Mesendoderm (in vitro differentiated cells): ENCODE results near the gene FAM219A.

ENCODE experiments used
- DNase-seq: peaks from one replicate; pipeline ENCODE4 v3.0.0; 2013
- H2AK5ac ChIP-seq: 2 replicates; pipeline ENCODE4 v1.6.1; 2013; ENCODE audit warnings: low read length, inconsistent platforms
- H2BK120ac ChIP-seq: 2 replicates; pipeline ENCODE4 v1.6.1; 2013; ENCODE audit warnings: low read depth, mild to moderate bottlenecking, low read length, moderate library complexity, mixed read lengths
- H2BK15ac ChIP-seq: replicated peaks from 2 replicates; pipeline ENCODE4 v1.6.1; 2013; ENCODE audit warnings: low read depth, mild to moderate bottlenecking, moderate library complexity
- H2BK5ac ChIP-seq: 2 replicates; pipeline ENCODE4 v1.6.1; 2013; ENCODE audit warnings: low read length, inconsistent platforms
- H3K18ac ChIP-seq: 2 replicates; pipeline ENCODE4 v1.6.1; 2013; ENCODE audit warnings: mild to moderate bottlenecking, low read length, mixed read lengths
- H3K23ac ChIP-seq: one replicate; pipeline ENCODE4 v1.6.1; 2013; ENCODE audit warnings: low read length
- H3K27ac ChIP-seq: 2 replicates; pipeline ENCODE4 v1.5.1; 2013; ENCODE audit warnings: low read depth, mild to moderate bottlenecking, inconsistent platforms, low read length, moderate library complexity
- H3K27me3 ChIP-seq: 2 replicates; pipeline ENCODE4 v1.6.1; 2013; ENCODE audit warnings: low read length, control low read depth, mild to moderate bottlenecking, inconsistent platforms; ENCODE audit not compliant: insufficient read depth, poor library complexity
- H3K36me3 ChIP-seq: 2 replicates; pipeline ENCODE4 v1.6.1; 2013; ENCODE audit warnings: low read length, inconsistent platforms; ENCODE audit not compliant: control insufficient read depth, insufficient read depth
- H3K4ac ChIP-seq: one replicate; pipeline ENCODE4 v1.6.1; 2013; ENCODE audit warnings: low read depth, mild to moderate bottlenecking, low read length, moderate library complexity
- H3K4me1 ChIP-seq: 2 replicates; pipeline ENCODE4 v1.6.1; 2013; ENCODE audit warnings: low read depth, low read length, inconsistent platforms; ENCODE audit not compliant: control insufficient read depth
- H3K4me2 ChIP-seq: 2 replicates; pipeline ENCODE4 v1.6.1; 2013; ENCODE audit warnings: low read length
- H3K4me3 ChIP-seq: 2 replicates; pipeline ENCODE4 v1.5.1; 2013; ENCODE audit warnings: mild to moderate bottlenecking, low read length
- H3K56ac ChIP-seq: one replicate; pipeline ENCODE4 v1.6.1; 2013; ENCODE audit warnings: low read length
- H3K79me1 ChIP-seq: 2 replicates; pipeline ENCODE4 v1.6.1; 2013; ENCODE audit warnings: low read length, inconsistent platforms
- H3K79me2 ChIP-seq: 2 replicates; pipeline ENCODE4 v1.6.1; 2013; ENCODE audit warnings: mild to moderate bottlenecking, low read length; ENCODE audit not compliant: control insufficient read depth, insufficient read depth
- H3K9ac ChIP-seq: 2 replicates; pipeline ENCODE4 v1.6.1; 2013; ENCODE audit warnings: low read length, inconsistent platforms
- H4K5ac ChIP-seq: one replicate; pipeline ENCODE4 v1.6.1; 2013; ENCODE audit warnings: low read length
- H4K8ac ChIP-seq: one replicate; pipeline ENCODE4 v1.6.1; 2013; ENCODE audit warnings: low read depth, mild to moderate bottlenecking, control low read depth, low read length, moderate library complexity
- WGBS: extraction: QIAGEN DNeasy Blood & Tissue Kit; methylation state at CpG from one replicate; pipeline ENCODE4 v1.1.7; 2013; ENCODE audit warnings: low lambda C conversion rate, missing lambda C conversion rate; ENCODE audit not compliant: insufficient coverage; ENCODE audit errors: extremely low coverage; 5-methylcytosine and 5-hydroxymethylcytosine counted together

The FAM219A gene

GRCh38 chr9:34503406-34503805, 45.0 kb upstream of the FAM219A start:
- no peak overlapping the region for H2BK15ac ChIP-seq
- H3K4me1 ChIP-seq: no peaks in the 10 kb centered on the region
- H3K36me3 ChIP-seq: no peaks in the 10 kb centered on the region
- H3K23ac ChIP-seq: no peak overlapping the region
- H4K8ac ChIP-seq: no peak overlapping the region
- H2BK5ac ChIP-seq: no peak overlapping the region
- H3K79me1 ChIP-seq: no peaks in the 10 kb centered on the region
- no peaks in the 10 kb centered on the region for H3K79me2 ChIP-seq
- H2BK120ac ChIP-seq: no peak overlapping the region
- H3K4me2 ChIP-seq: no peak overlapping the region
- no peaks in the 10 kb centered on the region for H3K27me3 ChIP-seq
- no peak overlapping the region for H2AK5ac ChIP-seq
- no peak overlapping the region for H3K4me3 ChIP-seq
- no peak overlapping the region for H3K4ac ChIP-seq
- no peak overlapping the region for H3K9ac ChIP-seq
- H4K5ac ChIP-seq: no peak overlapping the region
- no peak overlapping the region for H3K27ac ChIP-seq
- H3K18ac ChIP-seq: no peak overlapping the region
- no peak for DNase-seq
- H3K56ac ChIP-seq: no peak overlapping the region

DNA sequence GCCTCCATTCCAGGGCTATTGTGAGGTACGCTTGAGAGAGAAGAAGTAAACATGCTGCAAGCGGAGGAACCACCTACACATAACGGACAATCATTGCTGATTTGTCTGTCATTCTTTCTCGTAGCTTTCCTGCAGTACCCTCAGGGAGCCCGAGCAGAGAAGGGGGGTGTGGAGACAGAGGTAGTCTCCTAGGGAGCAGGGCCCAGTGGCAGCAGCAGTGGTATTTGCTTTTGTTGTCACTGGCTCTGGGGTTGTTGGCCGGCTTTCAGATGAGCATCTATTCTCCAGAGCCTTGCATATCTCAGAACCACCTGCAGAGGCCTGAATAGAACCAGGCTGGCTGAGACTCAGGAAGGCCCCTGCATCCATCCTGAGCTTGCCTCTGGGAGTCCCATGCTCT, 44.5 kb upstream of the FAM219A start:
- no peak overlapping the region for H3K27ac ChIP-seq
- WGBS: no CpG with 5 or more reads among the region's 6 CpGs

DNA sequence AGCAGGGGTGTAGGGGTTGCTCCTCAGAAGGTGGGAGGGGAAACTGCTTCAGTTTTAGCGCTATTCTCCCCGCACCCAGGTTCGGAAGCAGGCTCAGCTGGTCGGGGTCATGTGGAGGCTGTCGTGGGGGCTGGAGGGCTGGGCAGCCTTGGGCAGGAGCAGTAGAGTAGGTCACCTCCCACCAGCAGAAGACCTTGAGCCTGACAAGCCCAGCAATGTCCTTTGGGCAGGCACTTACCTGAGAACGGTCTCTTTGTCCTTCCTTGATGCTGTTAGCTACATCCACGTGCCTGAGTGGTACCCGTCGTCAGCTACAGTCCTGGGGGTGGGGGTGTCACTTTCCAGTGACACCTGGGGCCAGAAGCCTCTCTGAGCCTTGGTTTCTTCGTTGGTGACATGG, 44.1 kb upstream of the FAM219A start:
- no peak overlapping the region for H4K5ac ChIP-seq
- H2BK120ac ChIP-seq: no peak overlapping the region
- no peak overlapping the region for H3K4me2 ChIP-seq
- H3K4me3 ChIP-seq: no peak overlapping the region
- H3K79me1 ChIP-seq: no peaks in the 10 kb centered on the region
- H2BK15ac ChIP-seq: no peak overlapping the region
- H2AK5ac ChIP-seq: no peak overlapping the region
- no peak overlapping the region for H3K9ac ChIP-seq
- no peak overlapping the region for H3K56ac ChIP-seq
- H4K8ac ChIP-seq: no peak overlapping the region
- no peaks in the 10 kb centered on the region for H3K4me1 ChIP-seq
- WGBS: no CpG with 5 or more reads among the region's 10 CpGs
- no peaks in the 10 kb centered on the region for H3K79me2 ChIP-seq
- H3K36me3 ChIP-seq: no peaks in the 10 kb centered on the region
- H3K27ac ChIP-seq: no peak overlapping the region
- no peak overlapping the region for H2BK5ac ChIP-seq
- H3K27me3 ChIP-seq: no peaks in the 10 kb centered on the region
- H3K4ac ChIP-seq: no peak overlapping the region
- no peak overlapping the region for H3K18ac ChIP-seq
- no peak for DNase-seq
- no peak overlapping the region for H3K23ac ChIP-seq

More for the DNA sequence above, 44.5 kb upstream of the FAM219A start:
- no peaks in the 10 kb centered on the region for H3K79me1 ChIP-seq
- H2BK120ac ChIP-seq: no peak overlapping the region
- no peak overlapping the region for H3K4me2 ChIP-seq
- H2BK5ac ChIP-seq: no peak overlapping the region
- H3K4ac ChIP-seq: no peak overlapping the region
- H3K36me3 ChIP-seq: no peaks in the 10 kb centered on the region
- H3K23ac ChIP-seq: no peak overlapping the region
- H3K79me2 ChIP-seq: no peaks in the 10 kb centered on the region
- no peak overlapping the region for H2AK5ac ChIP-seq
- no peak overlapping the region for H4K8ac ChIP-seq
- no peaks in the 10 kb centered on the region for H3K4me1 ChIP-seq
- H3K27me3 ChIP-seq: no peaks in the 10 kb centered on the region
- no peak overlapping the region for H2BK15ac ChIP-seq
- H3K4me3 ChIP-seq: no peak overlapping the region
- no peak overlapping the region for H3K9ac ChIP-seq
- DNase-seq: no peak
- no peak overlapping the region for H4K5ac ChIP-seq
- H3K18ac ChIP-seq: no peak overlapping the region
- H3K56ac ChIP-seq: no peak overlapping the region

DNA sequence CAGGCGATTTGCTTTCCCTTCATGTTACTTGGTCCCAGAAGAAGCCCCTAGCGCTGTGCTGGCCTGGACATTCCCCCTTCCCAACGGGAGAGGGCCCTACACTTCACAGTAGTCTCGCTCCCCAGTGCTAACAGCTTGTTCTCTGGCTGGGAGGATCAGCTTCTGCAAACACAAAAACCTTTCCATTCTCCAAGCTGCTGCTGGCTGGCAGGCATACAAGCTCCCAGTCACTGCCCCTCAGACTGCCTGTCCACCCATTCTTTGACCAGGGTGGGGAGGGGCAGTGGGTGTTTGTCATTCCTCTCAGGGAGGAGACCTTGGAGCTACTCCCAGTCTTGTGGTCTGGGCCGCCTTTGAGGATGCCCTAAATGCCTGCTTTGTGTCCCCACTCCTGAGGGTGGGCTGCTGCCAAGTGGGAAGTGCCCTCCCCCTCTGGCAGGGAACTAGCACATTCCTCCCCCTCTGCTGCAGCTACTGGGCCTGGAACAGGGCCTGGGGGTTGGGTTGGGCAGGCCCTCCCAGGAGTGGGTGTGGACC, 43.6 kb upstream of the FAM219A start:
- DNase-seq: peak; percentile 35
- Histone ChIP-seq H3K27ac (no peak overlapping the region), H3K4me2 (no peak overlapping the region), H3K4me3 (no peak overlapping the region), H3K4me1 (no peaks in the 10 kb centered on the region), H4K8ac (no peak overlapping the region), H3K4ac (no peak overlapping the region), H2AK5ac (no peak overlapping the region), H3K79me2 (no peaks in the 10 kb centered on the region), H3K27me3 (no peaks in the 10 kb centered on the region), H4K5ac (no peak overlapping the region), H3K18ac (no peak overlapping the region), H2BK5ac (no peak overlapping the region), H3K79me1 (no peaks in the 10 kb centered on the region), H3K56ac (no peak overlapping the region), H3K9ac (no peak overlapping the region), H3K23ac (no peak overlapping the region), H2BK120ac (no peak overlapping the region), H2BK15ac (no peak overlapping the region), H3K36me3 (no peaks in the 10 kb centered on the region)
- no CpG with 5 or more reads among the region's 5 CpGs for WGBS

DNA sequence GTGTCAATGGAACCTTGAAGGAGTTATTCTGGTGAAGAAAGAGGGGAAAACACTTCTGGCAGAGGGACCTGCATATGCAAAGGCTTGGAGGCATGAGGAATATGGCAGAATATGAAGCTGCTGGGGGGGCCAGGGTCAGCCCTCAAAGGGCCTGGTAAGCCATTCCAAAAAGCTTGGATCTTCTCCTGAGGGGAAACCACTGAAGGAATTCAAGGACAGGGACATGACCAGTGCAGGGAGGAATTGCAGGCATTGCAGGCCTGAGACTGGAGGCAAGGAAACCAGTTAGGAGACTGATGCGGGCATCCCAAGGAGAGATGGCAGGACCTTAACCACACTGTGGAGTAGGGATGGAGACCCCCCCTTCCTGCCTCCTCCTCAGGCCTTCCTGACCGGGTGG, 43.0 kb upstream of the FAM219A start:
- no peaks in the 10 kb centered on the region for H3K4me1 ChIP-seq

GRCh38 chr9:34500623-34501267, 42.4 kb upstream of the FAM219A start:
- no peak overlapping the region for H3K56ac ChIP-seq
- H3K79me2 ChIP-seq: no peaks in the 10 kb centered on the region
- H2BK15ac ChIP-seq: no peak overlapping the region
- no peak overlapping the region for H3K4me3 ChIP-seq
- H3K18ac ChIP-seq: no peak overlapping the region
- H3K4me2 ChIP-seq: no peak overlapping the region
- H4K5ac ChIP-seq: no peak overlapping the region
- DNase-seq: peak; percentile 60
- no peak overlapping the region for H3K4ac ChIP-seq
- no peak overlapping the region for H2BK5ac ChIP-seq
- H3K79me1 ChIP-seq: no peaks in the 10 kb centered on the region
- no peak overlapping the region for H2AK5ac ChIP-seq
- no peaks in the 10 kb centered on the region for H3K36me3 ChIP-seq
- H2BK120ac ChIP-seq: no peak overlapping the region
- no CpG with 5 or more reads among the region's 6 CpGs for WGBS
- H3K23ac ChIP-seq: no peak overlapping the region
- no peak overlapping the region for H4K8ac ChIP-seq
- H3K27ac ChIP-seq: no peak overlapping the region
- no peaks in the 10 kb centered on the region for H3K4me1 ChIP-seq
- no peak overlapping the region for H3K9ac ChIP-seq
- H3K27me3 ChIP-seq: no peaks in the 10 kb centered on the region

More for the DNA sequence above, 43.0 kb upstream of the FAM219A start:
- Histone ChIP-seq H3K18ac (no peak overlapping the region), H2BK15ac (no peak overlapping the region), H3K23ac (no peak overlapping the region), H3K4me3 (no peak overlapping the region), H3K56ac (no peak overlapping the region), H3K79me2 (no peaks in the 10 kb centered on the region), H2BK120ac (no peak overlapping the region), H3K4ac (no peak overlapping the region), H2BK5ac (no peak overlapping the region), H3K4me2 (no peak overlapping the region), H3K27ac (no peak overlapping the region), H4K5ac (no peak overlapping the region), H2AK5ac (no peak overlapping the region), H4K8ac (no peak overlapping the region), H3K79me1 (no peaks in the 10 kb centered on the region), H3K9ac (no peak overlapping the region), H3K27me3 (no peaks in the 10 kb centered on the region), H3K36me3 (no peaks in the 10 kb centered on the region)
- no CpG with 5 or more reads among the region's 2 CpGs for WGBS
- no peak for DNase-seq
